Mammary epithelial cell (primary cell): ENCODE measurements around the gene TRIB2.
A peak's percentile ranks its signal among the peaks of the same experiment; 100 is the strongest.

Experiments
- CTCF ChIP-seq, 2 donors: IDR thresholded peaks in 1 of 2; conservative IDR thresholded peaks in 1 of 2; 2 replicates each; pipeline ENCODE4 v1.5.1; 2011 to 2012; ENCODE audit warnings: inconsistent platforms in 2 of 2, low read length in 2 of 2, mild to moderate bottlenecking in 2 of 2, control low read depth in 1 of 2, low read depth in 1 of 2; ENCODE audit not compliant: insufficient read depth in 1 of 2; ENCODE audit errors: extremely low read depth in 1 of 2
- EZH2 ChIP-seq: IDR thresholded peaks from 2 replicates; pipeline ENCODE4 v1.6.1; 2012; ENCODE audit warnings: low read length, inconsistent platforms, borderline replicate concordance

GRCh38 chr2:12679550-12680072 lies 37.1 kb upstream of the TRIB2 start:
- TF ChIP-seq CTCF (conservative IDR thresholded peaks at IDR 0.05 in 1 of 2, IDR thresholded peaks at IDR 0.05 in 1 of 2; ENCODE audit: extremely low read depth in 1 of 2, insufficient read depth in 1 of 2, low read depth in 1 of 2, low read length in 2 of 2): peak in 1 of 2 donors; percentile 25
- TF ChIP-seq EZH2: no peak
